Hepatocyte (in vitro differentiated cells): ENCODE results near the gene GRB10. TPM values are rescaled to one million over a fixed set of nuclear protein-coding genes. Genes with fewer than 3 reads are reported as not detected.
A peak's percentile ranks its signal among the peaks of the same experiment; 100 is the strongest.

Experiments
- DNase-seq: peaks from one replicate; pipeline ENCODE4 v3.0.0-alpha.2; 2016; ENCODE audit warnings: low spot score
- H2AFZ ChIP-seq: fragments of 200-600 bp; sonication (generic); 2 replicates; pipeline ENCODE4 v1.6.0; 2016; ENCODE audit warnings: antibody characterized with exemption, mild to moderate bottlenecking
- H3K27ac ChIP-seq: fragments of 200-600 bp; sonication (generic); 2 replicates; pipeline ENCODE4 v1.5.1; 2016; ENCODE audit warnings: mild to moderate bottlenecking
- H3K27me3 ChIP-seq: fragments of 200-600 bp; sonication (generic); 2 replicates; pipeline ENCODE4 v1.6.1; 2016
- H3K36me3 ChIP-seq: fragments of 200-600 bp; sonication (generic); replicated peaks from 2 replicates; pipeline ENCODE4 v1.5.1; 2016; ENCODE audit warnings: low read depth; ENCODE audit not compliant: insufficient read depth
- H3K4me1 ChIP-seq: fragments of 200-600 bp; sonication (generic); 2 replicates; pipeline ENCODE4 v1.5.1; 2016; ENCODE audit warnings: mild to moderate bottlenecking, moderate library complexity; ENCODE audit not compliant: insufficient read depth
- H3K4me2 ChIP-seq: fragments of 200-600 bp; sonication (generic); 2 replicates; pipeline ENCODE4 v1.6.0; 2016
- H3K4me3 ChIP-seq: fragments of 200-600 bp; sonication (generic); 2 replicates; pipeline ENCODE4 v1.5.1; 2016; ENCODE audit warnings: mild to moderate bottlenecking
- H3K79me2 ChIP-seq: fragments of 200-600 bp; sonication (generic); 2 replicates; pipeline ENCODE4 v1.6.0; 2017; ENCODE audit warnings: mild to moderate bottlenecking
- H3K9me2 ChIP-seq: fragments of 200-600 bp; sonication (generic); replicated peaks from 2 replicates; pipeline ENCODE4 v1.6.0; 2017; ENCODE audit warnings: mild to moderate bottlenecking; ENCODE audit not compliant: insufficient read depth
- H3K9me3 ChIP-seq: fragments of 200-600 bp; sonication (generic); 2 replicates; pipeline ENCODE4 v1.5.1; 2016; ENCODE audit warnings: low read depth, mild to moderate bottlenecking
- H4K20me1 ChIP-seq: fragments of 200-600 bp; sonication (generic); 2 replicates; pipeline ENCODE4 v1.6.0; 2016; ENCODE audit warnings: mild to moderate bottlenecking; ENCODE audit not compliant: insufficient read depth, poor library complexity, severe bottlenecking
- EZH2 ChIP-seq: fragments of 200-600 bp; sonication (generic); IDR thresholded peaks from 2 replicates; pipeline ENCODE4 v1.6.1; 2016; ENCODE audit warnings: antibody characterized with exemption, mild to moderate bottlenecking, borderline replicate concordance
- EZH2phosphoT487 ChIP-seq: fragments of 200-600 bp; sonication (generic); IDR thresholded peaks from one replicate; pipeline ENCODE4 v1.6.1; 2018; ENCODE audit warnings: antibody characterized with exemption, mild to moderate bottlenecking, low read depth, moderate library complexity; ENCODE audit not compliant: unreplicated experiment, severe bottlenecking
- WGBS: methylation state at CpG from one replicate; pipeline ENCODE4 v1.1.6; 2016; ENCODE audit warnings: low lambda C conversion rate; ENCODE audit errors: missing lambda C conversion rate; 5-methylcytosine and 5-hydroxymethylcytosine counted together
- polyA plus RNA-seq: library from polyadenylated mRNA; unstranded; fragments of >200 nt; fragmentation: Nextera tagmentation; extraction: Ambion mirVana; gene quantifications from 2 replicates; pipeline ENCODE4 v1.2.1, GENCODE V29; 2016
- total RNA-seq: library from RNA; depleted of rRNA; stranded (reverse); fragments of >200 nt; gene quantifications from 2 replicates; pipeline ENCODE4 v1.2.3, GENCODE V29; 2014
- TF ChIP-seq, protein P1 (sequence below): fragments of 200-600 bp; sonication (generic); IDR thresholded peaks from 2 replicates; pipeline ENCODE4 v1.5.1; 2016; ENCODE audit warnings: antibody characterized with exemption, mild to moderate bottlenecking; ENCODE audit not compliant: poor library complexity

GRB10 gene
- total and polyA plus RNA-seq, 2 experiments from 2014 or later = 47.6 to 65.9 TPM

DNA sequence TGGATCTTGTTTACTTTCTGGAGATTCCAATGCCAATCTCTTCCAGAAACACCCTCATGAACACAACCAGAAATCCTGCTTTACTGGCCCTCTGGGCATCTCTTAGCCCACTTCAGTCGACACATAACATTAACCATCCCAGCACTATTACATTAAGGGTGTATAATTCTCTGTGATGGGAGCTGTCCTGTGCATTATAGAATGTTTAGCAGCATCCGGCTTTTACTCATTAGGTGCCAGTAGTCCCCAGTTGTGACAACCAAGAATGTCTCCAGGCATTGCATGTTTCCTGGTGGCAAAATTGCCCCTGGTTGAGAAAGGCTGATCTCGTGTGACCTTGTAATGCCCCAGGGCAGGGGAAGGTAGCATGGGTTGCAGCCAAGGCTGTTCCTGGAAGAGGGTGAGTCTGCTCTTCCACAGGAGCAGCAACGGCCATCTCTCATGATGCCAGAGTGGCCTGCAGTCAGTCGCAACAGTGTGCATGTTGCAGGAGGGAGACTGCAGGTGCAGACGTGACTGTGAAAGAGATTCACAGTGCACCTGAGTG is 214.9 kb downstream of the GRB10 start:
- H3K4me3 ChIP-seq = no peak overlapping the region
- H2AFZ ChIP-seq = no peak overlapping the region
- H3K4me1 ChIP-seq = peaks cover 14% of the 10 kb centered on the region
- no peak for TF ChIP-seq EZH2
- TF ChIP-seq, protein P1, sequence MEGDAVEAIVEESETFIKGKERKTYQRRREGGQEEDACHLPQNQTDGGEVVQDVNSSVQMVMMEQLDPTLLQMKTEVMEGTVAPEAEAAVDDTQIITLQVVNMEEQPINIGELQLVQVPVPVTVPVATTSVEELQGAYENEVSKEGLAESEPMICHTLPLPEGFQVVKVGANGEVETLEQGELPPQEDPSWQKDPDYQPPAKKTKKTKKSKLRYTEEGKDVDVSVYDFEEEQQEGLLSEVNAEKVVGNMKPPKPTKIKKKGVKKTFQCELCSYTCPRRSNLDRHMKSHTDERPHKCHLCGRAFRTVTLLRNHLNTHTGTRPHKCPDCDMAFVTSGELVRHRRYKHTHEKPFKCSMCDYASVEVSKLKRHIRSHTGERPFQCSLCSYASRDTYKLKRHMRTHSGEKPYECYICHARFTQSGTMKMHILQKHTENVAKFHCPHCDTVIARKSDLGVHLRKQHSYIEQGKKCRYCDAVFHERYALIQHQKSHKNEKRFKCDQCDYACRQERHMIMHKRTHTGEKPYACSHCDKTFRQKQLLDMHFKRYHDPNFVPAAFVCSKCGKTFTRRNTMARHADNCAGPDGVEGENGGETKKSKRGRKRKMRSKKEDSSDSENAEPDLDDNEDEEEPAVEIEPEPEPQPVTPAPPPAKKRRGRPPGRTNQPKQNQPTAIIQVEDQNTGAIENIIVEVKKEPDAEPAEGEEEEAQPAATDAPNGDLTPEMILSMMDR = no peak
- no peak for TF ChIP-seq EZH2phosphoT487
- no peaks in the 10 kb centered on the region for H3K36me3 ChIP-seq
- H3K27ac ChIP-seq = no peak overlapping the region
- no peak for DNase-seq
- no peaks in the 10 kb centered on the region for H4K20me1 ChIP-seq
- no peaks in the 10 kb centered on the region for H3K9me3 ChIP-seq
- peaks cover 16% of the 10 kb centered on the region for H3K79me2 ChIP-seq
- H3K9me2 ChIP-seq = no peaks in the 10 kb centered on the region
- H3K27me3 ChIP-seq = no peaks in the 10 kb centered on the region
- 85% methylated on average over 6 of the region's 6 CpGs for WGBS
- no peak overlapping the region for H3K4me2 ChIP-seq

DNA sequence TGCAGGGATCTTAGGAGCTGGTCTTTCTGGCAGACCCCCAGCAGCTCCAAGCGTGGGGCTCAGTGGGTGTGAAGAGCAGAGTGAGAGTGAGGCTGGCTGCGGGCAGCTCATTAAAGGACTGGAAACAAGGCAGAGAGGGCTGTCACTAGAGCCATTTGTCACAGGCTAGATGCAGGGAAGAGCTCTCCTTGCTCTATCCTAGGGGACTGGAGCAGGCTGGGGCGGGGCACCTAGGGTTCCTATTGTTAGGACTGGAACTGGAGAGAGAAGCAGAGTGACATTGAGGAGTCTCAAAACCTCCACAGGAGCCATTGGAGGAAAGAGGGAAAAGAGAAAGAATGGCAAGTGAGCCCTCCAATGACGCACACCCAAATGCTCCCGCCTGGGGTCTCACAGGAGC is 216.7 kb downstream of the GRB10 start:
- H2AFZ ChIP-seq = no peak overlapping the region
- WGBS = 80% methylated on average over 5 of the region's 5 CpGs
- H3K9me2 ChIP-seq = no peaks in the 10 kb centered on the region
- TF ChIP-seq EZH2 (no peak), EZH2phosphoT487 (no peak)
- TF ChIP-seq, protein P1 = no peak
- peak overlapping the region; percentile 73 for H3K27ac ChIP-seq
- H3K4me3 ChIP-seq = no peak overlapping the region
- peaks cover 17% of the 10 kb centered on the region for H3K4me1 ChIP-seq
- no peaks in the 10 kb centered on the region for H3K9me3 ChIP-seq
- H3K36me3 ChIP-seq = no peaks in the 10 kb centered on the region
- no peaks in the 10 kb centered on the region for H3K27me3 ChIP-seq
- peak overlapping the region; percentile 71 for H3K4me2 ChIP-seq
- no peaks in the 10 kb centered on the region for H4K20me1 ChIP-seq
- DNase-seq = no peak
- H3K79me2 ChIP-seq = peaks cover 20% of the 10 kb centered on the region

DNA sequence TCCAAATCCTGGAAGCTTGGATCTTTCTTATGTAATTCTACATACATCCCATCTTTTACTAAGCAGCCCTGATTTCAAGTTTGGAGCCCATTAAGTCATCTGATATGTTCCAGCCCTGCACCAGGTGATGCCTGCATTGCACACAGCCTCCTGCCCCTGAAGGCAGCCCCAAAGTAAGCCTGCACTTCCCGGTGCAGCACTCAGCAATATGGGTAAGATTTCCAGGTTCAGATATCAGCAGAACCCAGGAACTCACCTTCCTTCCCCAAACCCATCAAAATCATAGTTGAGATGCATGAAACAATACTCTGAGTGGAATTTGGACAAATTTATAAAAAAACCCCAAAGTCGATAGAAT is 217.2 kb downstream of the GRB10 start:
- Histone ChIP-seq H3K9me3 (no peaks in the 10 kb centered on the region), H3K36me3 (no peaks in the 10 kb centered on the region), H3K27me3 (no peaks in the 10 kb centered on the region), H3K27ac (peak overlapping the region; percentile 73), H3K79me2 (peaks cover 20% of the 10 kb centered on the region), H4K20me1 (no peaks in the 10 kb centered on the region), H3K4me3 (no peak overlapping the region), H2AFZ (no peak overlapping the region), H3K4me1 (peaks cover 21% of the 10 kb centered on the region), H3K4me2 (peak overlapping the region; percentile 71), H3K9me2 (no peaks in the 10 kb centered on the region)
- 64% methylated on average over 2 of the region's 2 CpGs for WGBS
- TF ChIP-seq, protein P1 = no peak
- TF ChIP-seq EZH2 = no peak
- TF ChIP-seq EZH2phosphoT487 = no peak
- DNase-seq = no peak
